ENCODE results near the gene GLYR1.

GLYR1 gene

GRCh38 chr16:4754865-4755264, 92.2 kb downstream of the GLYR1 start:
- DNase-seq = no peak

- DNase-seq = no peak
Observed at GRCh38 chr16:4753227-4753626, 93.9 kb downstream of the GLYR1 start.
